ENCODE results near the gene TRAF1. TPM values are rescaled to one million over a fixed set of nuclear protein-coding genes. Genes with fewer than 3 reads are reported as not detected.
A peak's percentile ranks its signal among the peaks of the same experiment; 100 is the strongest.

The TRAF1 gene
- total and polyA plus RNA-seq, 11 donors = 0.93 to 7.8 (median 1.8) TPM

DNA sequence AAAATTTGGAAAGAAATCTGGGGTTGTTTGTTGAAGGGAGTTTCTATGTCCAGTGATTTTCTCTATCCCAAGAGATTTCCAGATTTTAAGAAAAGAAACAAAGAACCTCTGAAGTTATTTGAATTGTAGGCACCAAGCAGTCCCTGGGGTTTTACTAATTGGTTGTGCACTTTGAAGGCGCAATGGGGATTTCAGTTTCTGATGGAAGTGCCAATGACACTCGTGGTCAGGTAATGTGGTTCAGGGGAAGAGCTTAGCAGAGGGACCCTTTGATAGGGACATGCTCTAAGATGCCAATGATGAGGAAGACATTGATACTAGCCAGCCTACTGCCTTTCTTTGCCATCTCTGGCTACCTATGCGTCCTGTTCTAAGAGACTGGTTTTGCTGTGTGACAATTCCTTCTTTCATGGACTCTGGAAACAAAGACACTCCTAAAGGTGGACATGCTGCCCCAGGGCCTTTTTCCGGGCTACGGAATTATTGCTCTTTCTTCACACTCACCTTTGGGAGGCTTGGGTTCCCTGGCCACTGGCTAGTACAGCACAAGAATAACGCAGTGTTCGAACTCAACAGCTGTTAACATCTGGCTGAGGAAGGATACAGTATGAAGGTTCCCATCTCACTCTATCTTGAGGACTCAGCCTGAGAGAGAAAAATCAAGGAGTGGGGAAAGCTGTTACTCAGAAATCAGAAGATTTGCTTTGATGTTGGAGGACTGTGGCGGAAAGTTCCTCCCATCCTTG, 6.9 kb upstream of the TRAF1 start:
- intact Hi-C loops (cut with DNase I) = loop anchor here in 3 of 10 donors (5.0 to 10.0 kb wide), 2 partner anchors 56 to 89 kb away; partner anchors contain the start of genes PSMD5 (in 2 of the 3) and PHF19 (in 1 of the 3)
- Histone ChIP-seq H3K27ac (peak overlapping the region in 7 of 12 donors; percentile 26 to 98 (median 77)), H3K4me3 (no peak overlapping the region), H3K27me3 (no peaks in the 10 kb centered on the region), H3K36me3 (no peaks in the 10 kb centered on the region), H3K9me3 (no peaks in the 10 kb centered on the region), H3K4me1 (peaks cover 5 to 81% (median 51%) of the 10 kb centered on the region in 12 donors)
- 80 to 85% (median 83%) methylated on average over 8 of the region's 8 CpGs for WGBS, 4 donors
- TF ChIP-seq, protein P1, sequence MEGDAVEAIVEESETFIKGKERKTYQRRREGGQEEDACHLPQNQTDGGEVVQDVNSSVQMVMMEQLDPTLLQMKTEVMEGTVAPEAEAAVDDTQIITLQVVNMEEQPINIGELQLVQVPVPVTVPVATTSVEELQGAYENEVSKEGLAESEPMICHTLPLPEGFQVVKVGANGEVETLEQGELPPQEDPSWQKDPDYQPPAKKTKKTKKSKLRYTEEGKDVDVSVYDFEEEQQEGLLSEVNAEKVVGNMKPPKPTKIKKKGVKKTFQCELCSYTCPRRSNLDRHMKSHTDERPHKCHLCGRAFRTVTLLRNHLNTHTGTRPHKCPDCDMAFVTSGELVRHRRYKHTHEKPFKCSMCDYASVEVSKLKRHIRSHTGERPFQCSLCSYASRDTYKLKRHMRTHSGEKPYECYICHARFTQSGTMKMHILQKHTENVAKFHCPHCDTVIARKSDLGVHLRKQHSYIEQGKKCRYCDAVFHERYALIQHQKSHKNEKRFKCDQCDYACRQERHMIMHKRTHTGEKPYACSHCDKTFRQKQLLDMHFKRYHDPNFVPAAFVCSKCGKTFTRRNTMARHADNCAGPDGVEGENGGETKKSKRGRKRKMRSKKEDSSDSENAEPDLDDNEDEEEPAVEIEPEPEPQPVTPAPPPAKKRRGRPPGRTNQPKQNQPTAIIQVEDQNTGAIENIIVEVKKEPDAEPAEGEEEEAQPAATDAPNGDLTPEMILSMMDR (IDR thresholded peaks at IDR 0.05) = no peak
- TF ChIP-seq POLR2A (IDR thresholded peaks at IDR 0.05) = no peak
- DNase-seq = no peak
- no peak for ATAC-seq

DNA sequence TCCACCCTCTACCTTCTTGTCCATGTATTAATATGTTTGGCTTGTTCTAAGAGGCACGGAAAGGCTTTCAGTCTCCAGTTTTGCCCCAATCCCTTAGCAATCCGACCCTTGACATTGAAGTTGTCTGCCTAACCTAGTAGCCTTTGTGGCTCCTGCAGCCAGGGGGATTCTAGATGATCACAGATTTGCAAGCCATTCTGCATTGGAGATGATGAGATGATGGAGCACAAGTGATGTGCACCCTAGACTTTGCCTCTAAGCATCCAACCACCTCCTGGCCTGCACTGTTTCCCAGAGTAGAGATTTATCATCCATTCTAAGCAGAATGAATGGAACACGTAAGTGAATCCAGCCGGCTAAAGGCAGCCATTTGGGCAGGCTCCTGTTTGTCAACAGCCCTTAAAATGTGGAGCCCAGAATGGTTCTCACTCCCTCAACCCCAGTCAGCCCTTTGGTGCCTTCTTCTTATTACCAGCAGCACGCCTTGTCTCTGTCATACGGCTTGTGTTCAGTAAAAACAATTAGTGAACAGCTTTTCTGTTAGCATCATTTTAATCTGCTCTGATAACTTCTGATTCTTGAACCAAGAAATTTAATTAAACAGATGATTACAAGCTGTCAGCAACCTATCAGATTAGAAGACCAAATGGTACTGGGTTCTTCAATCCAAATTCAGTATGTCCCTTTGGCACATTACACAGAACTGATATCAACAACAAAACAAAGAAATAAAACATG, 5.7 kb upstream of the TRAF1 start:
- peaks cover 5 to 92% (median 55%) of the 10 kb centered on the region in 12 donors for H3K4me1 ChIP-seq

DNA sequence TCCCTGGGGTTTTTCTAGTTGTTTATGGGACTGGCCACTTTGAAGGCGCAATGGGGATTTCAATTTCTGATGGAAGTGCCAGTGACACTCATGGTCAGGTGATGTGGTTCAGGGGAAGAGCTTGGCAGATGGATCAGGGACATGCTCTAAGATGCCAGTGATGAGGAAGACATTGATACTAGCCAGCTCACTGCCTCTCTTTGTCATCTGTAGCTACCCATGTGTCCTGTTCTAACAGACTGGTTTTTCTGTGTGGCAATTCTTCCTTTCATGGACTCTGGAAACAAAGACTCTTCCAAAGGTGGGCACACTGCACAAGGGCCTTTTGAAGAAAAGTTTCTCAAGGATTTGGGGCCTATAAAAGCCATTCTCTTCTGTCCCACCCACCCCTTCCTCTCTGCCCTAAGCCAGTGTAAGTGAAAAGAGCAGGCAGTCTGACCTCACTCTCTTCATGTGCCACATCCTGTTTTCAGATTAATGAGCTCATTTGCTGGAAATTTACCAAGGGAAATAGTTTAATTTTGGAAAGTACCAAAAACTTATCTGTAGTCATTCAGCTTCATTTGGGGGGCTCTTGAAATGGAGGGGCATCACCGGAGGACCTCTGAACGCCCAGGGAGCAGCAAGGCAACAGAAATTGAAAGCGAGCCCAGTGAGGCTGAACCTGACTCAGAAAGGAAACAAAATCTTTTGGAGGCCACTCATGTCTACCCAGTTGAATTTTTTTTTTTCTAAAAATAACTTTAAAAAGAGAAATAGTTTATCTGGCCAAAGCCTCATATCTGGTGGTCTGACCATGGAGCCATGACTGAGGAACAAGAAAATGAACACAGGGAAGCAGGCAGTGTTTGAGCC, 4.9 kb upstream of the TRAF1 start:
- peak in 2 of 5 donors; percentile 45 to 47 for DNase-seq
- TF ChIP-seq, protein P1 (IDR thresholded peaks at IDR 0.05) = no peak
- TF ChIP-seq POLR2A (IDR thresholded peaks at IDR 0.05) = no peak
- ATAC-seq = peak in 3 of 4 donors; percentile 15 to 61 (median 19)
- H3K4me3 ChIP-seq = peak overlapping the region in 1 of 12 donors; percentile 13
- no peaks in the 10 kb centered on the region for H3K27me3 ChIP-seq
- intact Hi-C loops (cut with DNase I) = loop anchor here in 3 of 10 donors (5.0 to 10.0 kb wide), 2 partner anchors 54 to 87 kb away; partner anchors contain the start of genes PSMD5 (in 2 of the 3) and PHF19 (in 1 of the 3)
- no peaks in the 10 kb centered on the region for H3K9me3 ChIP-seq
- H3K36me3 ChIP-seq = no peaks in the 10 kb centered on the region
- WGBS, 4 donors = 41 to 57% (median 45%) methylated on average over 4 of the region's 4 CpGs
- peaks cover 5 to 95% (median 55%) of the 10 kb centered on the region in 12 donors for H3K4me1 ChIP-seq
- H3K27ac ChIP-seq = peak overlapping the region; percentile 59 to 98 (median 80)

More for the DNA sequence above, 5.7 kb upstream of the TRAF1 start:
- intact Hi-C loops (cut with DNase I) = loop anchor here in 3 of 10 donors (5.0 to 10.0 kb wide), 2 partner anchors 55 to 87 kb away; partner anchors contain the start of genes PSMD5 (in 2 of the 3) and PHF19 (in 1 of the 3)
- H3K4me3 ChIP-seq = no peak overlapping the region
- no peak for DNase-seq
- ATAC-seq = no peak
- H3K9me3 ChIP-seq = no peaks in the 10 kb centered on the region
- peak overlapping the region; percentile 59 to 98 (median 80) for H3K27ac ChIP-seq
- H3K27me3 ChIP-seq = no peaks in the 10 kb centered on the region
- no peak for TF ChIP-seq POLR2A (IDR thresholded peaks at IDR 0.05)
- TF ChIP-seq, protein P1 (IDR thresholded peaks at IDR 0.05) = no peak
- WGBS, 4 donors = 67 to 75% (median 69%) methylated on average over 6 of the region's 6 CpGs
- no peaks in the 10 kb centered on the region for H3K36me3 ChIP-seq
